Gastrocnemius medialis (tissue), 4 donors: ENCODE data around the gene KLF11. TPM values are rescaled to one million over a fixed set of nuclear protein-coding genes. Genes with fewer than 3 reads are reported as not detected.

Experiments
- ATAC-seq, 2 donors: fragments of 150-250 bp; one replicate each; pipeline ENCODE4 v1.9.1; 2016
- DNase-seq, 2 donors: peaks; one replicate each; pipeline ENCODE4 v3.0.0-alpha.2; 2019
- H3K27ac ChIP-seq, 4 donors: fragments of 200-600 bp; sonication (generic); 1 replicate in 1 of 4; 2 replicates in 3 of 4; pipeline ENCODE4 v1.5.1; 2016 to 2018; ENCODE audit warnings: mild to moderate bottlenecking in 2 of 4, moderate library complexity in 1 of 4
- H3K27me3 ChIP-seq, 3 donors: fragments of 200-600 bp; sonication (generic) in 2 of 3; 1 replicate in 1 of 3; 2 replicates in 2 of 3; pipeline versions ENCODE4 v1.5.1 to v1.6.0; 2016 to 2019; ENCODE audit warnings: mild to moderate bottlenecking in 1 of 3, moderate library complexity in 1 of 3
- H3K36me3 ChIP-seq, 2 donors: fragments of 200-600 bp; sonication (generic) in 1 of 2; one replicate each; pipeline ENCODE4 v1.5.1; 2017 to 2018
- H3K4me1 ChIP-seq, 2 donors: fragments of 200-600 bp; sonication (generic) in 1 of 2; one replicate each; pipeline ENCODE4 v1.5.1; 2016 to 2017; ENCODE audit warnings: mild to moderate bottlenecking in 2 of 2
- H3K4me3 ChIP-seq, 4 donors: fragments of 200-600 bp; sonication (generic) in 3 of 4; 1 replicate in 1 of 4; 2 replicates in 3 of 4; pipeline ENCODE4 v1.5.1; 2016 to 2019; ENCODE audit warnings: mild to moderate bottlenecking in 2 of 4
- H3K9me3 ChIP-seq, 3 donors: fragments of 200-600 bp; sonication (generic) in 2 of 3; 1 replicate in 1 of 3; 2 replicates in 2 of 3; pipeline ENCODE4 v1.5.1; 2016 to 2019
- CTCF ChIP-seq, 5 experiments: fragments of 450-650 bp in 3 of 5; fragments of 200-600 bp in 2 of 5; sonication (generic) in 2 of 5; IDR thresholded peaks in 4 of 5; conservative IDR thresholded peaks in 1 of 5; 1 replicate in 4 of 5; 2 replicates in 1 of 5; pipeline ENCODE4 v1.5.1; 2016 to 2019; ENCODE audit warnings: antibody characterized with exemption in 5 of 5, mild to moderate bottlenecking in 3 of 5, moderate library complexity in 3 of 5
- POLR2A ChIP-seq, 2 donors: fragments of 450-650 bp; IDR thresholded peaks; one replicate each; pipeline ENCODE4 v1.6.1; 2017; ENCODE audit warnings: antibody characterized with exemption in 2 of 2, mild to moderate bottlenecking in 2 of 2, moderate library complexity in 2 of 2
- in situ Hi-C, 4 donors: fragments of 200-750 bp; cut with MboI; loops; one replicate each; pipeline versions ENCODE4 v1.15.0 to v1.8.0; 2017; ENCODE audit warnings: low sequenced_read_pairs in 4 of 4
- intact Hi-C: fragments of 100-400 bp; cut with DNase I; formaldehyde crosslinking; loops from one replicate; pipeline ENCODE4 v1.15.1; 2023; ENCODE audit warnings: low total_unique reads
- total RNA-seq, 4 donors: library from RNA; depleted of rRNA; stranded (reverse); fragments of >200 nt; gene quantifications; one replicate each; pipeline versions ENCODE4 v1.1.0 to v1.2.3, GENCODE V29; 2016

Gene KLF11
- total RNA-seq, 4 donors from 2014 or later = 7.6 to 18.3 (median 12.9) TPM

- DNase-seq = no peak
- Histone ChIP-seq H3K4me1 (peaks cover 0 to 5% of the 10 kb centered on the region in 2 donors), H3K9me3 (no peaks in the 10 kb centered on the region), H3K27me3 (no peaks in the 10 kb centered on the region), H3K36me3 (no peaks in the 10 kb centered on the region), H3K4me3 (no peak overlapping the region), H3K27ac (no peak overlapping the region)
- TF ChIP-seq POLR2A (IDR thresholded peaks at IDR 0.05) (no peak), CTCF (IDR thresholded peaks at IDR 0.05 in 4 of 5, conservative IDR thresholded peaks at IDR 0.05 in 1 of 5) (no peak)
- in situ Hi-C loops (loop anchor here in 1 of 4 donors (25.0 kb wide), 1 partner anchor 231 kb away; the partner anchor contains the start of gene TAF1B), intact Hi-C loops (no loop called here)
- no peak for ATAC-seq
These were observed 24.5 kb downstream of the KLF11 start for GRCh38 chr2:10067881-10068280.

DNA sequence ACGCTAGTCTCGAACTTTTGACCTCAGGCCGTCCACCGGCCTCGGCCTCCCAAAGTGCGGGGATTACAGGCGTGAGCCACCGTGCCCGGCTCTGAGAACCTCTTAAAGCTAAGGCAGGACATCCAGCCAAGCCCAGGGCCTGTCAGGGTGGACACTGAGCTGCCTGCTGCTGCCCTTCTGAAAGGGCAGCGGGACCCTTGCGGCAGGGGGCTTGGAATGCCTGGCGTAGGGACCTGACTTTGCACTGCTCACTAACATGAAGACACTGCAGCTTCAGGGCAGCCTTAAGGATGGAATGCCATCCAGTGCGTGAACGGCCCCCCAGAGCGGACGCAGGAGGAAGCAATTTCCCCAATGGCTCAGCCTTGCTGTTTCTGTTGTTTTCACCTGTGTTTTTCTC, 27.8 kb downstream of the KLF11 start:
- peaks cover 0 to 5% of the 10 kb centered on the region in 2 donors for H3K4me1 ChIP-seq
- DNase-seq = no peak
- no peak overlapping the region for H3K27ac ChIP-seq
- no peak overlapping the region for H3K4me3 ChIP-seq
- TF ChIP-seq CTCF (IDR thresholded peaks at IDR 0.05 in 4 of 5, conservative IDR thresholded peaks at IDR 0.05 in 1 of 5) (no peak), POLR2A (IDR thresholded peaks at IDR 0.05) (no peak)
- in situ Hi-C loops = loop anchor here in 2 of 4 donors (5.0 to 25.0 kb wide), 2 partner anchors 234 to 361 kb away; partner anchors contain the start of gene TAF1B (in 1 of the 2)
- H3K36me3 ChIP-seq = no peaks in the 10 kb centered on the region
- intact Hi-C loops = no loop called here
- no peak for ATAC-seq
- no peaks in the 10 kb centered on the region for H3K9me3 ChIP-seq
- peaks cover 0 to under 1% (median under 1%) of the 10 kb centered on the region in 3 donors for H3K27me3 ChIP-seq

DNA sequence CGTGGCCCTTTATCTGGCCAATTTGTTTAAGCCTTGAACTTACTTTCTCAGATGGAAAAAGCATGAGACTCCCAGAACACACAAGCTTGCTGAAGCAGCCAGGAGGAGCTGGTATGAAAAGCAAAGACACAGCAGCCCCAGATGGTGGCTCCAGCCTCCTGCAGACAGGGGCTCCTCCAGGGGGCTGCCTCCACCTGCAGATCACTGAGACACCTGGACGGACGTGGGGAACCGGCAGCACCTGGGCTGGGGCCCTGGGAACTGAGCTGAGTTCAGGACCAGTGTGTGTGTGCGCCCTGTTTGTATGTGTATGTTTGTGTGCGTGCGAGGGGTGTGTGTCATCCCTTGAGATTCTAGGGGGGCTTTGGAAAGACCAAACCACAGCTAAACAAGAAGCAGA, 28.2 kb downstream of the KLF11 start:
- Histone ChIP-seq H3K4me3 (no peak overlapping the region), H3K36me3 (no peaks in the 10 kb centered on the region), H3K27ac (no peak overlapping the region), H3K9me3 (no peaks in the 10 kb centered on the region), H3K27me3 (peaks cover 3 to 5% (median 4%) of the 10 kb centered on the region in 3 donors), H3K4me1 (peaks cover 0 to 5% of the 10 kb centered on the region in 2 donors)
- in situ Hi-C loops = loop anchor here in 2 of 4 donors (5.0 to 25.0 kb wide), 2 partner anchors 234 to 361 kb away; partner anchors contain the start of gene TAF1B (in 1 of the 2)
- no peak for TF ChIP-seq POLR2A (IDR thresholded peaks at IDR 0.05)
- TF ChIP-seq CTCF (IDR thresholded peaks at IDR 0.05 in 4 of 5, conservative IDR thresholded peaks at IDR 0.05 in 1 of 5) = no peak
- intact Hi-C loops = no loop called here
- ATAC-seq (no peak), DNase-seq (no peak)

GRCh38 chr2:10072656-10073480, 29.5 kb downstream of the KLF11 start:
- H3K9me3 ChIP-seq = no peaks in the 10 kb centered on the region
- H3K27ac ChIP-seq = no peak overlapping the region
- no peak overlapping the region for H3K4me3 ChIP-seq
- ATAC-seq (peak; percentile 93 to 98), DNase-seq (peak; percentile 63 to 74)
- no peaks in the 10 kb centered on the region for H3K36me3 ChIP-seq
- in situ Hi-C loops (loop anchor here in 2 of 4 donors (5.0 to 25.0 kb wide), 2 partner anchors 236 to 359 kb away; partner anchors contain the start of gene TAF1B (in 1 of the 2)), intact Hi-C loops (loop anchor here (1.0 to 2.0 kb wide), 4 partner anchors 24 to 362 kb away; no protein-coding TSS in a partner anchor)
- H3K27me3 ChIP-seq = peaks cover 15 to 17% (median 16%) of the 10 kb centered on the region in 3 donors
- H3K4me1 ChIP-seq = peaks cover 0 to 5% of the 10 kb centered on the region in 2 donors
- no peak for TF ChIP-seq POLR2A (IDR thresholded peaks at IDR 0.05)
- TF ChIP-seq CTCF (IDR thresholded peaks at IDR 0.05 in 4 of 5, conservative IDR thresholded peaks at IDR 0.05 in 1 of 5) = peak; percentile 67 to 91 (median 82)
